Amygdala (tissue), 56 donors: ENCODE measurements around the gene TMLHE.
"Not testable (repeated sequence)": the region's sequence is repeated elsewhere in the genome, so short reads cannot be mapped to it uniquely, and the experiment has no call there.

Experiments
- DNase-seq, 56 donors: peaks; one replicate each; lab custom pipeline; 2025; lab: John Stamatoyannopoulos, UW

TMLHE gene

GRCh38 chrX:155505296-155505695, 107.5 kb downstream of the TMLHE start:
- DNase-seq: no peak

- DNase-seq: not testable (repeated sequence)
Measured at GRCh38 chrX:155495134-155495533, 117.6 kb downstream of the TMLHE start.

GRCh38 chrX:155491421-155491820, 121.3 kb downstream of the TMLHE start:
- not testable (repeated sequence) for DNase-seq

GRCh38 chrX:155477136-155477535, 135.6 kb downstream of the TMLHE start:
- not testable (repeated sequence) for DNase-seq

GRCh38 chrX:155466269-155466938, 146.3 kb downstream of the TMLHE start:
- DNase-seq: not testable (repeated sequence)

GRCh38 chrX:155460501-155460900, 152.3 kb downstream of the TMLHE start:
- not testable (repeated sequence) for DNase-seq

GRCh38 chrX:155458471-155458870, 154.3 kb downstream of the TMLHE start, which contains the start of gene F8A3:
Gene F8A3, minus strand, starts transcription at chrX:155458620. Its CDS starts 20 bp downstream, at chrX:155458600.
- DNase-seq: not testable (repeated sequence)

GRCh38 chrX:155457761-155458447, 154.8 kb downstream of the TMLHE start:
- not testable (repeated sequence) for DNase-seq

- DNase-seq: no peak
Measured at GRCh38 chrX:155441097-155441496, 171.7 kb downstream of the TMLHE start.
